H1 (cell line): ENCODE results near the gene FBH1. TPM values are rescaled to one million over a fixed set of nuclear protein-coding genes. Genes with fewer than 3 reads are reported as not detected.

Source experiments
- CTCF ChIA-PET: fragments of 300-600 bp; sonication (Branson Sonifier 250); formaldehyde crosslinking; loops from one replicate; lab custom pipeline; 2021; ENCODE audit not compliant: partially characterized antibody; lab: Charles Lee
- POLR2A ChIA-PET: fragments of 300-600 bp; sonication (Branson Sonifier 250); formaldehyde crosslinking; loops from one replicate; lab custom pipeline; 2021; ENCODE audit warnings: inconsistent platforms; ENCODE audit not compliant: partially characterized antibody; lab: Charles Lee
- DNase-seq, 2 experiments: peaks; one replicate each; pipeline versions ENCODE4 v3.0.0 to v3.0.0-alpha.2; 2010 to 2022; ENCODE audit warnings: low spot score in 2 of 2, low read depth in 1 of 2, mixed read lengths in 1 of 2
- FAIRE-seq: peaks from 2 replicates; lab custom pipeline; 2011; peaks lifted over from hg19 to GRCh38; lab: Jason Lieb, UNC
- H2AFZ ChIP-seq: 2 replicates; pipeline ENCODE4 v1.8.1; 2012; ENCODE audit warnings: low read length, inconsistent platforms
- H2AK5ac ChIP-seq: 2 replicates; pipeline ENCODE4 v1.6.1; 2013; ENCODE audit warnings: low read depth, low read length
- H2BK120ac ChIP-seq: replicated peaks from 2 replicates; pipeline ENCODE3; 2013; ENCODE audit warnings: low read depth, low read length, inconsistent platforms
- H2BK12ac ChIP-seq: 2 replicates; pipeline ENCODE4 v1.6.1; 2013; ENCODE audit warnings: low read depth, low read length
- H2BK15ac ChIP-seq: 2 replicates; pipeline ENCODE4 v1.6.1; 2013; ENCODE audit warnings: low read length
- H2BK20ac ChIP-seq: 2 replicates; pipeline ENCODE4 v1.6.1; 2013; ENCODE audit warnings: low read length
- H2BK5ac ChIP-seq: 2 replicates; pipeline ENCODE4 v1.6.1; 2013; ENCODE audit warnings: low read depth, low read length
- H3K14ac ChIP-seq: 2 replicates; pipeline ENCODE4 v1.6.1; 2013; ENCODE audit warnings: inconsistent platforms; ENCODE audit not compliant: insufficient read length
- H3K18ac ChIP-seq: 2 replicates; pipeline ENCODE4 v1.6.1; 2013; ENCODE audit warnings: low read length; ENCODE audit errors: extremely low read depth
- H3K23ac ChIP-seq: 2 replicates; pipeline ENCODE4 v1.6.1; 2013; ENCODE audit warnings: inconsistent platforms; ENCODE audit not compliant: insufficient read length
- H3K23me2 ChIP-seq: 2 replicates; pipeline ENCODE4 v1.6.1; 2013; ENCODE audit warnings: low read depth, low read length
- H3K27ac ChIP-seq: 2 replicates; pipeline ENCODE4 v1.6.1; 2011; ENCODE audit warnings: low read depth, low read length, inconsistent platforms
- H3K27me3 ChIP-seq, 4 experiments: replicated peaks in 1 of 4; 1 replicate in 1 of 4; 2 replicates in 3 of 4; pipeline versions ENCODE4 v1.6.1 to v1.8.1; 2011 to 2013; ENCODE audit warnings: low read length in 3 of 4, mild to moderate bottlenecking in 3 of 4, inconsistent platforms in 2 of 4, mixed read lengths in 2 of 4, moderate library complexity in 1 of 4; ENCODE audit not compliant: control insufficient read depth in 3 of 4, insufficient read depth in 3 of 4; ENCODE audit errors: extremely low read depth in 1 of 4
- H3K36me3 ChIP-seq, 4 experiments: 2 replicates each; pipeline versions ENCODE4 v1.6.1 to v1.8.1; 2011 to 2013; ENCODE audit warnings: mild to moderate bottlenecking in 4 of 4, low read length in 3 of 4, moderate library complexity in 2 of 4, control low read depth in 1 of 4, inconsistent platforms in 1 of 4; ENCODE audit not compliant: insufficient read depth in 4 of 4, control insufficient read depth in 2 of 4
- H3K4ac ChIP-seq: replicated peaks from 2 replicates; pipeline ENCODE3; 2013; ENCODE audit warnings: low read length, low read depth, mixed read lengths, inconsistent platforms; ENCODE audit not compliant: insufficient read length
- H3K4me1 ChIP-seq, 4 experiments: replicated peaks in 1 of 4; 1 replicate in 1 of 4; 2 replicates in 3 of 4; pipeline versions ENCODE4 v1.6.1 to v1.8.1; 2011 to 2013; ENCODE audit warnings: low read length in 3 of 4, inconsistent platforms in 2 of 4, mixed read lengths in 1 of 4; ENCODE audit not compliant: insufficient read depth in 4 of 4, control insufficient read depth in 3 of 4
- H3K4me2 ChIP-seq, 2 experiments: 2 replicates each; pipeline versions ENCODE4 v1.6.1 to v1.8.1; 2011 to 2013; ENCODE audit warnings: low read depth in 2 of 2, low read length in 2 of 2, control low read depth in 1 of 2, inconsistent platforms in 1 of 2, mild to moderate bottlenecking in 1 of 2; ENCODE audit not compliant: insufficient read depth in 1 of 2
- H3K4me3 ChIP-seq, 4 experiments: fragments of 200-600, 300-600 bp in 1 of 4; sonication (generic), shearing (Covaris generic), sonication (Bioruptor Twin) in 1 of 4; 2 replicates each; pipeline versions ENCODE4 v1.5.1 to v1.8.1; 2011 to 2016; ENCODE audit warnings: low read length in 4 of 4, low read depth in 3 of 4, control low read depth in 2 of 4, inconsistent platforms in 2 of 4, mild to moderate bottlenecking in 2 of 4, mixed read lengths in 1 of 4, moderate library complexity in 1 of 4; ENCODE audit not compliant: insufficient read depth in 2 of 4; ENCODE audit errors: extremely low read depth in 1 of 4
- H3K56ac ChIP-seq: replicated peaks from 2 replicates; pipeline ENCODE3; 2013; ENCODE audit warnings: low read depth, mild to moderate bottlenecking, mixed read lengths, low read length, inconsistent platforms; ENCODE audit not compliant: insufficient read length
- H3K79me1 ChIP-seq: 2 replicates; pipeline ENCODE4 v1.6.1; 2013; ENCODE audit warnings: low read depth, low read length, control low read depth
- H3K79me2 ChIP-seq, 2 experiments: 2 replicates each; pipeline versions ENCODE4 v1.6.1 to v1.8.1; 2012 to 2013; ENCODE audit warnings: low read length in 2 of 2, mild to moderate bottlenecking in 2 of 2, inconsistent platforms in 1 of 2; ENCODE audit not compliant: insufficient read depth in 2 of 2, control insufficient read depth in 1 of 2
- H3K9ac ChIP-seq, 4 experiments: replicated peaks in 1 of 4; 1 replicate in 1 of 4; 2 replicates in 3 of 4; pipeline versions ENCODE4 v1.6.1 to v1.8.1; 2011 to 2013; ENCODE audit warnings: low read depth in 3 of 4, low read length in 3 of 4, control low read depth in 2 of 4, mild to moderate bottlenecking in 2 of 4, moderate library complexity in 2 of 4, inconsistent platforms in 1 of 4; ENCODE audit errors: extremely low read depth in 1 of 4
- H3K9me3 ChIP-seq, 2 experiments: 2 replicates each; pipeline versions ENCODE4 v1.6.1 to v1.8.1; 2012 to 2013; ENCODE audit warnings: mild to moderate bottlenecking in 2 of 2, moderate library complexity in 2 of 2, control low read depth in 1 of 2, inconsistent platforms in 1 of 2, low read depth in 1 of 2, low read length in 1 of 2, mixed read lengths in 1 of 2; ENCODE audit not compliant: insufficient read depth in 2 of 2
- H4K20me1 ChIP-seq, 2 experiments: replicated peaks in 1 of 2; 2 replicates each; pipeline versions ENCODE3 to v1.8.1; 2011 to 2013; ENCODE audit warnings: inconsistent platforms in 2 of 2, low read length in 2 of 2, mild to moderate bottlenecking in 1 of 2; ENCODE audit not compliant: insufficient read depth in 2 of 2, control insufficient read depth in 1 of 2
- H4K5ac ChIP-seq: 2 replicates; pipeline ENCODE4 v1.6.1; 2013; ENCODE audit warnings: low read length, low read depth, mixed read lengths, inconsistent platforms; ENCODE audit not compliant: insufficient read length
- H4K8ac ChIP-seq: 2 replicates; pipeline ENCODE4 v1.8.0; 2013; ENCODE audit warnings: mild to moderate bottlenecking, moderate library complexity, low read length, inconsistent platforms; ENCODE audit not compliant: insufficient read depth; ENCODE audit errors: extremely low read depth
- H4K91ac ChIP-seq: replicated peaks from 2 replicates; pipeline ENCODE3; 2013; ENCODE audit warnings: low read length, mixed read lengths, inconsistent platforms; ENCODE audit not compliant: insufficient read length
- CHD1 ChIP-seq: IDR thresholded peaks from 2 replicates; pipeline ENCODE4 v1.6.1; 2012; ENCODE audit warnings: low read depth, low read length, improper control_type of control experiment
- CTCF ChIP-seq, 3 experiments: IDR thresholded peaks; 1 replicate in 2 of 3; 2 replicates in 1 of 3; pipeline versions ENCODE4 v1.5.1 to v1.6.1; 2011; ENCODE audit warnings: low read length in 3 of 3, mild to moderate bottlenecking in 3 of 3, inconsistent platforms in 2 of 3, low read depth in 1 of 3, moderate library complexity in 1 of 3; ENCODE audit not compliant: insufficient read depth in 1 of 3; ENCODE audit errors: control extremely low read depth in 1 of 3
- GTF2F1 ChIP-seq: IDR thresholded peaks from 2 replicates; pipeline ENCODE4 v1.6.1; 2012; ENCODE audit warnings: low read depth, low read length, improper control_type of control experiment, borderline replicate concordance
- JUN ChIP-seq: IDR thresholded peaks from 2 replicates; pipeline ENCODE4 v1.6.1; 2011; ENCODE audit warnings: low read depth, mild to moderate bottlenecking, improper control_type of control experiment, low read length
- NRF1 ChIP-seq: IDR thresholded peaks from 2 replicates; pipeline ENCODE4 v1.6.1; 2011; ENCODE audit warnings: mild to moderate bottlenecking, low read depth, low read length, improper control_type of control experiment
- SIN3A ChIP-seq, 2 experiments: IDR thresholded peaks in 1 of 2; conservative IDR thresholded peaks in 1 of 2; 2 replicates each; pipeline ENCODE4 v1.6.1; 2011 to 2012; ENCODE audit warnings: low read length in 2 of 2, improper control_type of control experiment in 1 of 2, low read depth in 1 of 2, mild to moderate bottlenecking in 1 of 2
- SUZ12 ChIP-seq: fragments of 200-600 bp; sonication (generic); IDR thresholded peaks from 2 replicates; pipeline ENCODE4 v1.6.1; 2012; ENCODE audit warnings: mild to moderate bottlenecking, inconsistent platforms, low read length, moderate library complexity, mixed read lengths
- ZNF274 ChIP-seq: IDR thresholded peaks from 2 replicates; pipeline ENCODE4 v1.7.0; 2012; ENCODE audit warnings: low read length, borderline replicate concordance; ENCODE audit errors: extremely low read depth
- WGBS, 2 experiments: shearing (Covaris generic) in 1 of 2; methylation state at CpG; one replicate each; pipeline versions ENCODE4 v1.1.6 to v1.1.7; 2013 to 2015; ENCODE audit warnings: low lambda C conversion rate in 2 of 2, mixed read lengths in 2 of 2, inconsistent platforms in 1 of 2, low coverage in 1 of 2, missing lambda C conversion rate in 1 of 2; ENCODE audit not compliant: insufficient replicate concordance in 2 of 2, insufficient coverage in 1 of 2, insufficient read length in 1 of 2; ENCODE audit errors: extremely low coverage in 1 of 2, missing lambda C conversion rate in 1 of 2; 5-methylcytosine and 5-hydroxymethylcytosine counted together
- polyA plus RNA-seq, 7 experiments: library from polyadenylated mRNA; depleted of rRNA in 3 of 7; stranded (reverse) in 5 of 7; unstranded in 2 of 7; fragments of >200 nt in 5 of 7; fragments of 200-250 nt in 2 of 7; gene quantifications; 1 replicate in 5 of 7; 2 replicates in 1 of 7; 4 replicates in 1 of 7; pipeline versions ENCODE4 v1.2.1 to v1.2.3, GENCODE V29; 2011 to 2013; ENCODE audit warnings: missing spikeins in 2 of 7, mixed read lengths in 2 of 7
- total RNA-seq: library from RNA; stranded (reverse); fragmentation: NEBNext Ultra II Directional; extraction: Animal tissue kit (Norgen Biotek cat#: 25700); gene quantifications from 2 replicates; pipeline ENCODE4 v1.2.1, GENCODE V29; 2021
- TF ChIP-seq, protein P1 (sequence below): IDR thresholded peaks from 2 replicates; pipeline ENCODE4 v1.6.1; 2011; ENCODE audit warnings: low read depth, mild to moderate bottlenecking, low read length; ENCODE audit not compliant: insufficient read depth

Gene FBH1
- total and polyA plus RNA-seq, 2 of the 8 experiments (the other 6 are each of a cell fraction or from before 2014, with no cell fraction given), result 31.1 to 51.8 TPM

GRCh38 chr10:5843686-5844344 lies 46.2 kb upstream of the FBH1 start:
- H4K20me1 ChIP-seq, result no peaks in the 10 kb centered on the region
- H2BK12ac ChIP-seq, result no peak overlapping the region
- H3K23me2 ChIP-seq, result no peaks in the 10 kb centered on the region
- H3K18ac ChIP-seq, result no peak overlapping the region
- no peak overlapping the region for H3K4me2 ChIP-seq
- H3K4me1 ChIP-seq, result peaks cover 0 to 2% (median 0%) of the 10 kb centered on the region in 4 experiments; a peak in 1 of 7 replicates
- H3K27me3 ChIP-seq, result no peaks in the 10 kb centered on the region
- no peak overlapping the region for H3K4me3 ChIP-seq
- no peak overlapping the region for H3K14ac ChIP-seq
- no peak overlapping the region for H3K27ac ChIP-seq
- H3K23ac ChIP-seq, result no peak overlapping the region
- FAIRE-seq (no peak), DNase-seq (no peak)
- H2BK20ac ChIP-seq, result no peak overlapping the region
- no peaks in the 10 kb centered on the region for H3K79me2 ChIP-seq
- 91% methylated on average over 4 of the region's 4 CpGs; no CpG with 5 or more reads in 1 of the 2 experiments for WGBS, 2 experiments
- no peak overlapping the region for H2AK5ac ChIP-seq
- no peaks in the 10 kb centered on the region for H3K79me1 ChIP-seq
- no peaks in the 10 kb centered on the region for H3K9me3 ChIP-seq
- H3K56ac ChIP-seq, result no peak overlapping the region
- no peak overlapping the region for H2BK5ac ChIP-seq
- H4K91ac ChIP-seq, result no peak overlapping the region
- no peak overlapping the region for H2AFZ ChIP-seq
- POLR2A ChIA-PET, result interaction anchor here (0.6 to 3.0 kb wide), 4 partner anchors 29 to 49 kb away, joined by 3 to 10 read pairs (median 4); partner anchors contain the start of gene GDI2
- H2BK15ac ChIP-seq, result no peak overlapping the region
- H3K9ac ChIP-seq, result no peak overlapping the region
- H4K5ac ChIP-seq, result no peak overlapping the region
- CTCF ChIA-PET, result interaction anchor here (0.6 to 3.0 kb wide), 8 partner anchors 14 to 155 kb away, joined by 3 to 12 read pairs (median 4); no protein-coding TSS in a partner anchor
- no peak overlapping the region for H4K8ac ChIP-seq
- no peaks in the 10 kb centered on the region for H3K36me3 ChIP-seq
- no peak overlapping the region for H3K4ac ChIP-seq
- no peak overlapping the region for H2BK120ac ChIP-seq
- TF ChIP-seq CTCF (IDR thresholded peaks at IDR 0.05; ENCODE audit: control extremely low read depth in 1 of 3, insufficient read depth in 1 of 3, low read depth in 1 of 3, low read length in 3 of 3) (no peak), ZNF274 (no peak), CHD1 (no peak), JUN (no peak), NRF1 (no peak), GTF2F1 (no peak), SUZ12 (no peak), SIN3A (conservative IDR thresholded peaks at IDR 0.05 in 1 of 2, IDR thresholded peaks at IDR 0.05 in 1 of 2; ENCODE audit: low read depth in 1 of 2, low read length in 2 of 2) (no peak)
- TF ChIP-seq, protein P1, sequence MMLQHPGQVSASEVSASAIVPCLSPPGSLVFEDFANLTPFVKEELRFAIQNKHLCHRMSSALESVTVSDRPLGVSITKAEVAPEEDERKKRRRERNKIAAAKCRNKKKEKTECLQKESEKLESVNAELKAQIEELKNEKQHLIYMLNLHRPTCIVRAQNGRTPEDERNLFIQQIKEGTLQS, result no peak
